Endothelial cell (in vitro differentiated cells): ENCODE results near the gene TMTC4. TPM values are rescaled to one million over a fixed set of nuclear protein-coding genes. Genes with fewer than 3 reads are reported as not detected.

Experiments used
- DNase-seq: peaks from one replicate; pipeline ENCODE4 v3.0.0; 2021; ENCODE audit warnings: low spot score
- H3K27ac Mint-ChIP-seq: one replicate; pipeline ENCODE4 v1.8.0; 2021; ENCODE audit warnings: mixed read lengths, inconsistent platforms; ENCODE audit not compliant: unreplicated experiment
- H3K27me3 Mint-ChIP-seq: one replicate; pipeline ENCODE4 v1.8.0; 2021; ENCODE audit warnings: mild to moderate bottlenecking, moderate library complexity, mixed read lengths, inconsistent platforms; ENCODE audit not compliant: unreplicated experiment
- H3K36me3 Mint-ChIP-seq: one replicate; pipeline ENCODE4 v1.8.0; 2021; ENCODE audit warnings: mild to moderate bottlenecking, low read depth, mixed read lengths, inconsistent platforms; ENCODE audit not compliant: unreplicated experiment
- H3K4me1 Mint-ChIP-seq: one replicate; pipeline ENCODE4 v1.8.0; 2021; ENCODE audit warnings: mild to moderate bottlenecking, mixed read lengths, inconsistent platforms; ENCODE audit not compliant: unreplicated experiment
- H3K4me3 Mint-ChIP-seq: one replicate; pipeline ENCODE4 v1.8.0; 2021; ENCODE audit warnings: mild to moderate bottlenecking, mixed read lengths, inconsistent platforms; ENCODE audit not compliant: unreplicated experiment
- H3K9me3 Mint-ChIP-seq: one replicate; pipeline ENCODE4 v1.8.0; 2021; ENCODE audit warnings: mixed read lengths, inconsistent platforms; ENCODE audit not compliant: unreplicated experiment
- CTCF ChIP-seq: fragments of 200-600 bp; sonication (generic); IDR thresholded peaks from one replicate; pipeline ENCODE4 v1.5.0; 2021; ENCODE audit warnings: antibody characterized with exemption; ENCODE audit not compliant: unreplicated experiment
- total RNA-seq: library from RNA; stranded (reverse); fragmentation: NEBNext Ultra II Directional; extraction: Animal tissue kit (Norgen Biotek cat#: 25700); gene quantifications from one replicate; pipeline ENCODE4 v1.2.1, GENCODE V29; 2021; ENCODE audit not compliant: unreplicated experiment

TMTC4 gene
- total RNA-seq, 1 donor from 2014 or later, result 40.1 TPM

GRCh38 chr13:100662468-100663211 is 12.0 kb downstream of the TMTC4 start:
- Mint-ChIP-seq H3K36me3 (peaks cover 43% of the 10 kb centered on the region), H3K27ac (peak overlapping the region; percentile 45)

GRCh38 chr13:100660761-100661160 is 13.8 kb downstream of the TMTC4 start:
- no peak overlapping the region for H3K27ac Mint-ChIP-seq

More at GRCh38 chr13:100662468-100663211, 12.0 kb downstream of the TMTC4 start:
- Mint-ChIP-seq H3K27me3 (peaks cover 4% of the 10 kb centered on the region), H3K4me3 (peak overlapping the region; percentile 80), H3K4me1 (peaks cover 20% of the 10 kb centered on the region), H3K9me3 (no peaks in the 10 kb centered on the region)
- no peak for TF ChIP-seq CTCF
- DNase-seq, result no peak

DNA sequence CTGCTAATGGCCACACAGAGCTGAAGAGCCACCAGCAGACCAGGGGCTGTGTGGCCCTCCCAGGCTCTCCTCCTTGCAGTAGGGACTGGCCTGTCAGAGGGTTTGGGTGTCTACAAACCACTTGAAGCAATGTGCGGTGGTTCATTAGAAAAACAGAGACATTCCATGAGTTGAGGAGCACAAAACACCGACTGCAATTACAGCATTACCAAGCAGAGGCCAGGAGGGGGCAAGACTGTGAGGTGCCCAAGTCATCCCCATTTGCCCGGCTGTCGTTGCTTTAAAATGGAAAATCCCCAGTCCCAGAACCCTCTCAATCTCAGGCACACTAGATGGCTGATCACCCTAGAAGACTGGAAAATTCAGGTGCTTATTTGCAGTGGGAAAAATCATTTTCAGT is 15.0 kb downstream of the TMTC4 start:
- H3K9me3 Mint-ChIP-seq, result no peaks in the 10 kb centered on the region
- H3K4me1 Mint-ChIP-seq, result peaks cover 20% of the 10 kb centered on the region
- TF ChIP-seq CTCF, result no peak
- no peak overlapping the region for H3K27ac Mint-ChIP-seq
- H3K27me3 Mint-ChIP-seq, result peaks cover 4% of the 10 kb centered on the region
- H3K4me3 Mint-ChIP-seq, result no peak overlapping the region
- no peak for DNase-seq
- peaks cover 30% of the 10 kb centered on the region for H3K36me3 Mint-ChIP-seq

More at GRCh38 chr13:100660761-100661160, 13.8 kb downstream of the TMTC4 start:
- Mint-ChIP-seq H3K4me1 (peaks cover 20% of the 10 kb centered on the region), H3K36me3 (peaks cover 35% of the 10 kb centered on the region), H3K9me3 (no peaks in the 10 kb centered on the region), H3K4me3 (no peak overlapping the region), H3K27me3 (peaks cover 4% of the 10 kb centered on the region)
- no peak for TF ChIP-seq CTCF
- DNase-seq, result no peak

GRCh38 chr13:100658363-100658762 is 16.2 kb downstream of the TMTC4 start:
- Mint-ChIP-seq H3K27me3 (peaks cover 4% of the 10 kb centered on the region), H3K27ac (peak overlapping the region; percentile 61), H3K4me3 (no peak overlapping the region), H3K4me1 (peaks cover 20% of the 10 kb centered on the region), H3K36me3 (peaks cover 32% of the 10 kb centered on the region), H3K9me3 (no peaks in the 10 kb centered on the region)
- TF ChIP-seq CTCF, result no peak
- no peak for DNase-seq

DNA sequence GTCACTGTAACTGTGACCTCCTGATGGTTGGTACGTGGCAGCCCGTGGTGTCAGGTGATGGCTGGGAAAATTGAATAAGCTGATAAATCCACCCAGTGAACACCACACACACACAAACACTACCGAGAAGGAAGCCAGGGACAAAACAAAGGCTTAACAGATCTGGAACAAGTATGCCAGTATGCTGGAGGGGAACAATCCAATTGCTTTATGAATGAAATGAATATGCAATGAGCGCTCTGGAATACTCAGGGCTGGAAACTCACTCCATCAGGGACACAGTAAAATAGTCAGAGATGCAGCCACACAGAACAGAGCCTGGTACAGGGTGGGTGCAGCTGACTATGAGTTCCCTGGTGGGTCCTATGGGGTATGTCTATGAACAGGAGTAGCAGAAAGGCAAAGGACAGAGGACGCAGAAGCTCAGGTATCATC is 16.7 kb downstream of the TMTC4 start:
- no peak overlapping the region for H3K27ac Mint-ChIP-seq

More for the DNA sequence above, 16.7 kb downstream of the TMTC4 start:
- no peaks in the 10 kb centered on the region for H3K9me3 Mint-ChIP-seq
- H3K27me3 Mint-ChIP-seq, result peaks cover 4% of the 10 kb centered on the region
- peaks cover 23% of the 10 kb centered on the region for H3K4me1 Mint-ChIP-seq
- H3K36me3 Mint-ChIP-seq, result peaks cover 32% of the 10 kb centered on the region
- H3K4me3 Mint-ChIP-seq, result no peak overlapping the region
- TF ChIP-seq CTCF, result no peak
- DNase-seq, result no peak
